Osteoblast (primary cell): Measurements from ENCODE around the gene FXYD3. TPM values are rescaled to one million over a fixed set of nuclear protein-coding genes. Genes with fewer than 3 reads are reported as not detected.
A peak's percentile ranks its signal among the peaks of the same experiment; 100 is the strongest.

ENCODE experiments used
- DNase-seq: peaks from one replicate; pipeline ENCODE4 v3.0.0; 2011; ENCODE audit warnings: low spot score, mixed read lengths; ENCODE audit not compliant: insufficient read length; ENCODE audit errors: missing footprints
- H2AFZ ChIP-seq: 2 replicates; pipeline ENCODE4 v1.6.0; 2011; ENCODE audit warnings: mild to moderate bottlenecking, low read length
- H3K27ac ChIP-seq: 2 replicates; pipeline ENCODE4 v1.5.1; 2011; ENCODE audit warnings: mild to moderate bottlenecking, low read depth, low read length, moderate library complexity
- H3K27me3 ChIP-seq: 2 replicates; pipeline ENCODE4 v1.6.0; 2012; ENCODE audit warnings: mild to moderate bottlenecking, control low read depth, inconsistent platforms, low read length, moderate library complexity; ENCODE audit not compliant: insufficient read depth
- H3K36me3 ChIP-seq: 2 replicates; pipeline ENCODE4 v1.5.1; 2011; ENCODE audit warnings: mild to moderate bottlenecking, low read length, control low read depth, moderate library complexity; ENCODE audit not compliant: insufficient read depth
- H3K4me1 ChIP-seq: 2 replicates; pipeline ENCODE4 v1.5.1; 2011; ENCODE audit warnings: mild to moderate bottlenecking, low read length, control low read depth, moderate library complexity; ENCODE audit not compliant: insufficient read depth
- H3K4me2 ChIP-seq: 2 replicates; pipeline ENCODE4 v1.6.0; 2011; ENCODE audit warnings: mild to moderate bottlenecking, low read length; ENCODE audit not compliant: insufficient read depth
- H3K4me3 ChIP-seq: fragments of 200-600 bp; sonication (generic); 3 replicates; pipeline ENCODE4 v1.5.1; 2012; ENCODE audit warnings: mild to moderate bottlenecking, low read length, inconsistent platforms; ENCODE audit not compliant: insufficient read depth
- H3K79me2 ChIP-seq: 2 replicates; pipeline ENCODE4 v1.6.0; 2012; ENCODE audit warnings: mild to moderate bottlenecking, low read length, control low read depth, inconsistent platforms; ENCODE audit not compliant: insufficient read depth
- H3K9me3 ChIP-seq: 2 replicates; pipeline ENCODE4 v1.5.1; 2011; ENCODE audit warnings: low read depth, low read length, control low read depth
- H4K20me1 ChIP-seq: 2 replicates; pipeline ENCODE4 v1.6.0; 2012; ENCODE audit warnings: mild to moderate bottlenecking, low read length, control low read depth; ENCODE audit not compliant: insufficient read depth
- total RNA-seq: library from RNA; depleted of rRNA; stranded (reverse); fragments of >200 nt; gene quantifications from 2 replicates; pipeline ENCODE4 v1.2.3, GENCODE V29; 2012
- TF ChIP-seq, protein P1 (sequence below): IDR thresholded peaks from 2 replicates; pipeline ENCODE4 v1.5.1; 2011; ENCODE audit warnings: mild to moderate bottlenecking, low read depth, low read length, moderate library complexity; ENCODE audit errors: extremely low read depth

Gene FXYD3
- total RNA-seq, 1 donor, result not detected

DNA sequence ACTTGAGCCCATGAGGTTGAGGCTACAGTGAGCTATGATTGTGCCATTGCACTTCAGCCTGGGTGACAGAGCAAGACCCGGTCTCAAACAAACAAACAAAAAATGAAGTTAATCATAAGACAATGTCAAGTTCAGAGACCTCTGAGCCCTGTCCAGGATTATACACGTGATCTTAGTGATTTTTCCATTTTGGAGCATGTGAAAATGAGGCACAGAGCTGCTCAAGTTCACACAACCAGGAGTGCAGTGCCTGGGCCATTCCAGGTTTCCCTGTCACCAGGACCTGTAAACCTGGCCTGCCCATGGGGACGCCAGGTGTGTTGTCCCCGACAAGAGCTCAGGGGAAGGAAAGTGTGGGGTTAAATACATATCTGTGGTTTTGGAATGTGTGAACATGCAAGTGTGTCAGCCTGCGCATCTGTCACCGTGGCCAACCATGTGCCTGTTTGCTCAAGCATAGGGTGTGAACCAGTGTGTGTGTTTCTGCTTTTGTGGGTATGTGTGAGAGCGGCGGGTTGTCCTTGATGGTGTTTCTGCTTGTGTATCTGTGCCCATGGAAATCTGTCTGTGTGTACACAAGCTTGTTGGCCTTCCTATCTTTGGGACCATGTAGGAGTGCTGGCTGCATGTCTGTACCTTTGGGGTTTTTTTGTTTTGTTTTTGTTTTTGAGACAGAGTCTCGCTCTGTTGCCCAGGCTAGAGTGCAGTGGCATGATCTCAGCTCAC, 21.5 kb downstream of the FXYD3 start:
- H3K4me2 ChIP-seq, result no peak overlapping the region
- no peaks in the 10 kb centered on the region for H3K9me3 ChIP-seq
- H3K36me3 ChIP-seq, result no peaks in the 10 kb centered on the region
- H2AFZ ChIP-seq, result no peak overlapping the region
- no peak overlapping the region for H3K27ac ChIP-seq
- H3K27me3 ChIP-seq, result peaks cover 36% of the 10 kb centered on the region
- no peak overlapping the region for H3K4me3 ChIP-seq
- TF ChIP-seq, protein P1, sequence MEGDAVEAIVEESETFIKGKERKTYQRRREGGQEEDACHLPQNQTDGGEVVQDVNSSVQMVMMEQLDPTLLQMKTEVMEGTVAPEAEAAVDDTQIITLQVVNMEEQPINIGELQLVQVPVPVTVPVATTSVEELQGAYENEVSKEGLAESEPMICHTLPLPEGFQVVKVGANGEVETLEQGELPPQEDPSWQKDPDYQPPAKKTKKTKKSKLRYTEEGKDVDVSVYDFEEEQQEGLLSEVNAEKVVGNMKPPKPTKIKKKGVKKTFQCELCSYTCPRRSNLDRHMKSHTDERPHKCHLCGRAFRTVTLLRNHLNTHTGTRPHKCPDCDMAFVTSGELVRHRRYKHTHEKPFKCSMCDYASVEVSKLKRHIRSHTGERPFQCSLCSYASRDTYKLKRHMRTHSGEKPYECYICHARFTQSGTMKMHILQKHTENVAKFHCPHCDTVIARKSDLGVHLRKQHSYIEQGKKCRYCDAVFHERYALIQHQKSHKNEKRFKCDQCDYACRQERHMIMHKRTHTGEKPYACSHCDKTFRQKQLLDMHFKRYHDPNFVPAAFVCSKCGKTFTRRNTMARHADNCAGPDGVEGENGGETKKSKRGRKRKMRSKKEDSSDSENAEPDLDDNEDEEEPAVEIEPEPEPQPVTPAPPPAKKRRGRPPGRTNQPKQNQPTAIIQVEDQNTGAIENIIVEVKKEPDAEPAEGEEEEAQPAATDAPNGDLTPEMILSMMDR, result no peak
- peak; percentile 83 for DNase-seq
- no peaks in the 10 kb centered on the region for H4K20me1 ChIP-seq
- H3K79me2 ChIP-seq, result no peaks in the 10 kb centered on the region
- H3K4me1 ChIP-seq, result peaks cover 14% of the 10 kb centered on the region

DNA sequence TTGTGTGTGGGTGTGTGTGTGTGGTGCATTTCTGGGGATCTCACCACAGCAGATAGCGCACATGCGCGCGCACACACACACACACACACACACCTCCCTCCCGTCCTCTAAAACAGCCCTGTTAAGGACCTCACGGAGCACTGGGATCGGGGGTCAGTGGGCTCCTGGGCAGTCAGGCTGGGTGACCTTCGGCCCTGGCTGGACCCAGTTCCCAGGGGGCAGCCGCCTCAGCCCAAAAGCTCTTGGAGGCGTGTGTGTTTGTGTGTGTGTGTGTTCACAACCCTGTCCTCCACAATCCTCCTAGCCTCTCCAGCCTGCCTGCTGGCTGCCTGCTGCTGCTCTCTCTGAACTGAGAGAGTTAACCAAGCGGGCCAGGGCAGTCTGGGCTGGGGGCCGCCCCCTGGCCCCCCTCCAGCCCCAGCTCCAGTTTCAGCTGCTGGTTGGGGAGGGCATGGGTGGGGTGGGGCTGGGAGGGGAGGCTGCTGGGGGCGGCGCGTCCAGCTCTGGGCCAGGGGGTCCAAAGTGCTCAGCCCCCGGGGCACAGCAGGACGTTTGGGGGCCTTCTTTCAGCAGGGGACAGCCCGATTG, 22.8 kb downstream of the FXYD3 start, which contains the start of gene FXYD1:
TSS of gene FXYD1 (plus strand) at position 520 of the 588 bp plus-strand sequence. CDS start 1,256 bp downstream, outside the sequence.
- peak within 1 kb of the TSS; percentile 35 for H3K4me3 ChIP-seq
- H3K27ac ChIP-seq, result peak within 1 kb of the TSS; percentile 41
- no peaks in the 10 kb centered on the region for H3K9me3 ChIP-seq
- peak; percentile 81 for DNase-seq
- H3K4me2 ChIP-seq, result peak within 1 kb of the TSS; percentile 29
- peaks cover 14% of the 10 kb centered on the region for H3K4me1 ChIP-seq
- H3K36me3 ChIP-seq, result no peaks in the 10 kb centered on the region
- peak within 1 kb of the TSS; percentile 89 for H2AFZ ChIP-seq
- no peaks in the 10 kb centered on the region for H3K79me2 ChIP-seq
- H3K27me3 ChIP-seq, result peaks cover 41% of the 10 kb centered on the region
- TF ChIP-seq, protein P1, result no peak
- H4K20me1 ChIP-seq, result no peaks in the 10 kb centered on the region

DNA sequence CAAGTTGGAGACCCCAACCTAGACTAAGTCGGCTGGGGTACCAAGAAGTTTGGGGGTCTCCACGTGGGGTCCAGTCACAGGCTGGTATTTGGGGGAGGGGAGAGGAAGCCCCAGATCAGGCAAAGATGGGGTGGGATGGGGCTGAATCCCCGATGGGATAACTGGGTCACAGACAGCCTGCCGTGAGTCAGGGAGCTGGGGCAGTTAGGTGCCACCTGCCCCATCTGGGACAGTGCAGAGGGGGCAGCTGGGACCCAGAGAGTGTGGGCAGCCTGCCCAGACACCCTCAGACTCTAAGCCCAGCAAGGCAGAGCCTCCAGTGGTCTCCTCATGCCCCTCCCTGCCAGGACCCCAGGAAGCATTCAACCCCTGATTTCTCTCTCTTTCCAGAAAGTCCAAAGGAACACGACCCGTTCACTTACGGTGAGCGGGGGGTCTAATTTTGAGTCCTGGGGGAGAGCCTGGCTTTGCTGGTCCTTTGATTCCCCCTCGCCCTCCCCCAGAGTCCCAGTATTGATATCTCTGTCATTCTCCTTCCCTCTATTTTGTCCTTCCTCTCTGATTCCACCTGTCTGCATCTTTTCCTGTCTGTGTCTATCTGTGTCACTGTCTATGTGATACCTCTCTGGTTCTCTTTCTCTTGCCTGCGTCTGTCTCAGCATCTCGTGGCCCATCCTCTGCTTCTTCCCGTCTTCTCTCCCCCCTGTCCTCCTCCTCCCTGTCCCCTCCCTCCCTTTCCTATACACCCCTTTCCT, 24.8 kb downstream of the FXYD3 start:
- TF ChIP-seq, protein P1, result no peak
- Histone ChIP-seq H3K4me1 (peaks cover 14% of the 10 kb centered on the region), H3K79me2 (no peaks in the 10 kb centered on the region), H4K20me1 (no peaks in the 10 kb centered on the region), H3K36me3 (no peaks in the 10 kb centered on the region), H3K4me2 (no peak overlapping the region), H3K4me3 (no peak overlapping the region), H3K27me3 (peaks cover 41% of the 10 kb centered on the region), H3K27ac (peak overlapping the region; percentile 41), H3K9me3 (no peaks in the 10 kb centered on the region), H2AFZ (no peak overlapping the region)
- peak; percentile 84 for DNase-seq
